ENCODE measurements around the gene EYS.
"Not testable (repeated sequence)": the region's sequence is repeated elsewhere in the genome, so short reads cannot be mapped to it uniquely, and the experiment has no call there.

The EYS gene

DNA sequence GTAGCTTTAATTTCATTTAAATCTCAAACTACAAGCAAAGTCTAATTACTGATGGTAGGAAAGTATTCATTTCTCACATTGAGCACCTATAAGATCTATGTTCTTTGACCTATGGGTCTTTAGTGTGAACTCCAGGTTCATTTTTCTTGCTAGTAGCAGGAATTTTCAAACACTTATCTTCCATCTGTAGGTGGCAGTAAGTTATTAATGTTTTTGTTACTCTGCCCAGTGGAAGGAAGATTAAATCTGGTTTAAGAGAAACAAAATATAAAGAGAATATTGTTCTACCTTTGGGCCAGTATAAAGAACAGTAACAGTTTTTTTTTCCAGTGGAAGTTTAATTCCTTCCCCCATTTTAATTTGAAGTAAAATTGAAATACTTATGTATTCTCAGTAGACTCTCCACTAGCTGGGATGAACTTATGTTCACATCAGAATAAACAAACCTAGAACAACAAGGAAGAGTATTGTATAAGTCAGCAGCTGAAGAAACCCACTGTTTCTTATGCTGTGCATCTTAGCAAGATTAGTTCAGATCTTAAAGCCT, 1743.2 kb downstream of the EYS start:
- Histone ChIP-seq H3K9me3 (ENCODE audit: control insufficient read depth, insufficient read depth, low read length) (no peaks in the 10 kb centered on the region), H3K27ac (ENCODE audit: low read depth, low read length) (no peak overlapping the region), H3K4me3 (ENCODE audit: low read length) (no peak overlapping the region), H3K36me3 (ENCODE audit: control insufficient read depth, low read length) (no peaks in the 10 kb centered on the region), H3K4me2 (ENCODE audit: low read length) (no peak overlapping the region), H3K79me2 (ENCODE audit: control insufficient read depth, low read length) (no peaks in the 10 kb centered on the region), H3K27me3 (ENCODE audit: control insufficient read depth, low read length) (no peaks in the 10 kb centered on the region), H3F3A (ENCODE audit: control insufficient read depth, insufficient read depth) (no peaks in the 10 kb centered on the region), H3K4me1 (ENCODE audit: control insufficient read depth, low read length) (no peaks in the 10 kb centered on the region), H4K20me1 (ENCODE audit: control insufficient read depth, insufficient read depth, low read depth, low read length) (no peaks in the 10 kb centered on the region), H3K9me2 (replicated peaks; ENCODE audit: control insufficient read depth, low read length) (no peaks in the 10 kb centered on the region)
- TF ChIP-seq EZH2phosphoT487 (IDR thresholded peaks at IDR 0.05; ENCODE audit: borderline replicate concordance, low read length) (no peak), CTCF (IDR thresholded peaks at IDR 0.05; ENCODE audit: low read depth, low read length, poor library complexity, severe bottlenecking) (no peak)

DNA sequence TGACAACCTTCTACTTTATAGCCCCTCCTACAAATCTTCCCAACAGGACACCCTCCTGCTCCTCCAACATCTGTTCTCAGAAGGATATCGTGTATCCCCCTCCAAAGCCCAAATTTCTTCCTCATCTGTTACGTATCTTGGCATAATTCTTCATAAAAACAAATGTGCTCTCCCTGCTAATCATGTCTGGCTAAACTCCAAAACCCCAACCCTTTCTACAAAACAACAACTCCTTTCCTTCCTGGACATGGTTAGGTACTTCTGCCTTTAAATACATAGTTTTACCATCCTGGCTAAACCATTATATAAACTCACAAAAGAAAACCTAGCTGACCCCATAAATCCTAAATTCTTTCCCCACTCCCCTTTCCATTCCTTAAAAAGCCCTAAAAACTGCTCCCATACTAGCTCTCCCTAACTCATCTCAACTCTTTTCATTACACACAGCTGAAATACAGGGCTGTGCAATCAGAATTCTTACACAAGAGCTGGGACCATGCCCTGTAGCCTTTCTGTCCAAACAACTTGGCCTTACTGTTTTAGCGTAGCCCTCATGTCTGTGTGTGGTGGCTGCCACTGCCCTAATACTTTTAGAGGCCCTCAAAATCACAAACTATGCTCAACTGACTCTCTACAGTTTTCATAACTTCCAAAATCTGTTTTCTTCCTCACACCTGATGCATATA, 1753.5 kb downstream of the EYS start:
- H4K20me1 ChIP-seq (ENCODE audit: control insufficient read depth, insufficient read depth, low read depth, low read length); H3K79me2 ChIP-seq (ENCODE audit: control insufficient read depth, low read length); H3K36me3 ChIP-seq (ENCODE audit: control insufficient read depth, low read length); H3K4me1 ChIP-seq (ENCODE audit: control insufficient read depth, low read length); H3K27ac ChIP-seq (ENCODE audit: low read depth, low read length); H3K9me2 ChIP-seq (replicated peaks; ENCODE audit: control insufficient read depth, low read length); H3K27me3 ChIP-seq (ENCODE audit: control insufficient read depth, low read length); H3K4me2 ChIP-seq (ENCODE audit: low read length); H3F3A ChIP-seq (ENCODE audit: control insufficient read depth, insufficient read depth); H3K4me3 ChIP-seq (ENCODE audit: low read length); H3K9me3 ChIP-seq (ENCODE audit: control insufficient read depth, insufficient read depth, low read length): not testable (repeated sequence)

DNA sequence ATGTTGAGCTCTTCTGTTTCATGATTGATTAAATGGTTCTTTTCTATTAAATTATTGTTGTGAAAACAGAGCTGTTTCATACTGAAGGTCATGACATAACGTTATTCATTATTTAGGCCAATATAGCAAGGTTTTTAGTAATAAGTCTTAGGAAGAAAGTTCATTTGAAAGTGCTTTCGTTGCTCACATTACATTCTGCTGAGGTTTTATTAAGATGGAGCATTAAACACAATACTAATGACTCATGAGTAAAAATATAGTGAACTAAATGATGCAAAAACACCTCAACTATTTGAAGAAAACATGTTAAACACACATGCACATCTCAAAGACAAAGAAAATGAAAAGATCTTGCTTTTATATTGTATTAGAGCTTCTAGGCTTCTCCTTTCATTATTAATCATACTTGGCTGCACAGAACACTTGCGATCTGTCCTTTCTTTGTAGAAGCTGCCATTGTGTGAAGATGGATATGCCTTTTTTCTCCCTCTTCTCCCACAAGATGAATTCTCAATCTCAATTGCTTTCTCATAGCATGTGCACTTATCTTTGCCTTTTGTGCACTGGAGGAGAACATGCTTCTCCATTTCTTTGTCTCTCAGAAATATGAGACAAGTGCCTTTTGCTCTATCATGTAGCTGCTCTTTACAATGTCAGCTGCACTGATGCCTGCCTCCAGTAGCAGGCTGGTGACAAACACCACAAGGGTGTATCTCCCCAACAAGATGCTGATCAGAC, 1759.1 kb downstream of the EYS start:
- no peaks in the 10 kb centered on the region for H3K4me1 ChIP-seq (ENCODE audit: control insufficient read depth, low read length)
- H3K27me3 ChIP-seq (ENCODE audit: control insufficient read depth, low read length) = no peaks in the 10 kb centered on the region
- H3K4me3 ChIP-seq (ENCODE audit: low read length) = no peak overlapping the region
- no peaks in the 10 kb centered on the region for H3K79me2 ChIP-seq (ENCODE audit: control insufficient read depth, low read length)
- no peaks in the 10 kb centered on the region for H3K9me3 ChIP-seq (ENCODE audit: control insufficient read depth, insufficient read depth, low read length)
- no peak overlapping the region for H3K4me2 ChIP-seq (ENCODE audit: low read length)
- no peak for TF ChIP-seq CTCF (IDR thresholded peaks at IDR 0.05; ENCODE audit: low read depth, low read length, poor library complexity, severe bottlenecking)
- no peaks in the 10 kb centered on the region for H3K9me2 ChIP-seq (replicated peaks; ENCODE audit: control insufficient read depth, low read length)
- no peaks in the 10 kb centered on the region for H3F3A ChIP-seq (ENCODE audit: control insufficient read depth, insufficient read depth)
- no peaks in the 10 kb centered on the region for H4K20me1 ChIP-seq (ENCODE audit: control insufficient read depth, insufficient read depth, low read depth, low read length)
- H3K27ac ChIP-seq (ENCODE audit: low read depth, low read length) = no peak overlapping the region
- no peaks in the 10 kb centered on the region for H3K36me3 ChIP-seq (ENCODE audit: control insufficient read depth, low read length)

DNA sequence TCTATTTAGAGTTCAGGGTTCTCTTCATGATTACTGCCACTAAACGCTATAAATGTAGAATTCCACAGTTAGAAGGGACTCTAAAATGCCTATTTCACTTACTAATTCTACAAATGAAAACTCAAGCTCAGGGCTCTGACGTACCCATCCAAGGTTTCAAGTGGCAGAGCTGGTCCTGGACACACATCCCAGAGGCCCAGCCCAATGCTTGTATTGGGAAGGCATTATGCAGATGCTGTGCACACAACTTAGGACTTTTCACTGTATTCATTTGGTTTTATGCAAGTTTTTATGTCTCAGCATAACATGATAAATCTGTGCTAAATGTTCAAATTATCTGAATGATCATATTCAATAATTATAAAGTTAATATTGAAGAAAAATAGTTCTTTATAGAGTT, 1761.0 kb downstream of the EYS start:
- no peaks in the 10 kb centered on the region for H4K20me1 ChIP-seq (ENCODE audit: control insufficient read depth, insufficient read depth, low read depth, low read length)

More for the DNA sequence above, 1761.0 kb downstream of the EYS start:
- Histone ChIP-seq H3F3A (ENCODE audit: control insufficient read depth, insufficient read depth) (no peaks in the 10 kb centered on the region), H3K36me3 (ENCODE audit: control insufficient read depth, low read length) (no peaks in the 10 kb centered on the region), H3K27ac (ENCODE audit: low read depth, low read length) (no peak overlapping the region), H3K9me2 (replicated peaks; ENCODE audit: control insufficient read depth, low read length) (no peaks in the 10 kb centered on the region), H3K4me2 (ENCODE audit: low read length) (no peak overlapping the region), H3K4me3 (ENCODE audit: low read length) (no peak overlapping the region), H3K9me3 (ENCODE audit: control insufficient read depth, insufficient read depth, low read length) (no peaks in the 10 kb centered on the region), H3K27me3 (ENCODE audit: control insufficient read depth, low read length) (no peaks in the 10 kb centered on the region), H3K4me1 (ENCODE audit: control insufficient read depth, low read length) (no peaks in the 10 kb centered on the region), H3K79me2 (ENCODE audit: control insufficient read depth, low read length) (no peaks in the 10 kb centered on the region)
- TF ChIP-seq EZH2phosphoT487 (IDR thresholded peaks at IDR 0.05; ENCODE audit: borderline replicate concordance, low read length) (no peak), CTCF (IDR thresholded peaks at IDR 0.05; ENCODE audit: low read depth, low read length, poor library complexity, severe bottlenecking) (no peak)
